Measurements from ENCODE around the gene ARHGEF40.

DNA sequence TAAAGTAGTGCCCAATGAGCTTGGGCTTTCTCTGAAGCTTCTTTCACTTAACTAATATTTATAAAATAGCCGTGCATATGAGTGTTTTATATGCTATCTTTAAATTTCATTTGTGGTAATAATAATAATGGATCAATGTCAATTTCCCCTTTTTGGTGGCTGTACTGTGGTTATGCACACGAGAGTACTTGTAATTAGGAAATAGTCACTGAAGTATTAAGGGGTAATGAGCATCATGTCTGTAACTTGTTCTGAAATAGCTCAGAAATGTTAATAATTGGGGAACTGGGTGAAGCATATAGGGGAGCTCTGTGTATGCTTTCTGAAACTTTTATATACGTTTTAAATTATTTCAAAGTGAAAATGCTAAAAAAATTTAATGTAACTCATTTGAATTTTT is 19.5 kb upstream of the ARHGEF40 start:
- TF ChIP-seq FOXA1 (IDR thresholded peaks at IDR 0.05) (no peak), SP1 (IDR thresholded peaks at IDR 0.05) (no peak)
